Mucosa of rectum (tissue), 2 donors: ENCODE results near the gene BTBD1.
A peak's percentile ranks its signal among the peaks of the same experiment; 100 is the strongest.
"Not testable (repeated sequence)": the region's sequence is repeated elsewhere in the genome, so short reads cannot be mapped to it uniquely, and the experiment has no call there.

Source experiments
- H3K27ac ChIP-seq, 2 donors: one replicate each; pipeline ENCODE4 v1.7.0; 2013; ENCODE audit warnings: inconsistent platforms in 2 of 2, low read depth in 2 of 2, low read length in 2 of 2
- H3K27me3 ChIP-seq, 2 donors: one replicate each; pipeline ENCODE4 v1.7.0; 2013; ENCODE audit warnings: low read length in 2 of 2; ENCODE audit not compliant: control insufficient read depth in 2 of 2, insufficient read depth in 2 of 2
- H3K36me3 ChIP-seq, 2 donors: one replicate each; pipeline ENCODE4 v1.7.0; 2013; ENCODE audit warnings: low read length in 2 of 2; ENCODE audit not compliant: control insufficient read depth in 2 of 2, insufficient read depth in 2 of 2
- H3K4me1 ChIP-seq, 2 donors: one replicate each; pipeline ENCODE4 v1.7.0; 2013; ENCODE audit warnings: low read length in 2 of 2, mild to moderate bottlenecking in 1 of 2; ENCODE audit not compliant: control insufficient read depth in 2 of 2, insufficient read depth in 2 of 2
- H3K4me3 ChIP-seq, 2 donors: one replicate each; pipeline ENCODE4 v1.7.0; 2013; ENCODE audit warnings: low read length in 2 of 2
- H3K9ac ChIP-seq, 2 donors: one replicate each; pipeline ENCODE4 v1.7.0; 2013; ENCODE audit warnings: low read length in 2 of 2, low read depth in 1 of 2, mild to moderate bottlenecking in 1 of 2
- H3K9me3 ChIP-seq, 2 donors: one replicate each; pipeline ENCODE4 v1.7.0; 2013; ENCODE audit warnings: low read length in 2 of 2; ENCODE audit not compliant: control insufficient read depth in 2 of 2
- donor health status: healthy.
- donor health status: Normal muscosa, but diverticular disease.

BTBD1 gene

GRCh38 chr15:83081256-83082014, 14.4 kb upstream of the BTBD1 start:
- no peaks in the 10 kb centered on the region for H3K36me3 ChIP-seq
- H3K27me3 ChIP-seq, result peaks cover 0 to 4% of the 10 kb centered on the region in 2 donors
- H3K4me1 ChIP-seq, result no peaks in the 10 kb centered on the region
- H3K9ac ChIP-seq, result no peak overlapping the region
- H3K4me3 ChIP-seq, result no peak overlapping the region
- H3K27ac ChIP-seq, result no peak overlapping the region
- no peaks in the 10 kb centered on the region for H3K9me3 ChIP-seq

GRCh38 chr15:83078712-83079111, 11.7 kb upstream of the BTBD1 start:
- Histone ChIP-seq H3K27me3 (peaks cover 0 to 4% of the 10 kb centered on the region in 2 donors), H3K9ac (no peak overlapping the region), H3K9me3 (peaks cover 0 to 2% of the 10 kb centered on the region in 2 donors), H3K4me1 (no peaks in the 10 kb centered on the region), H3K4me3 (no peak overlapping the region), H3K27ac (no peak overlapping the region), H3K36me3 (no peaks in the 10 kb centered on the region)

GRCh38 chr15:83077491-83078230, 10.6 kb upstream of the BTBD1 start:
- no peaks in the 10 kb centered on the region for H3K36me3 ChIP-seq
- H3K9ac ChIP-seq, result no peak overlapping the region
- H3K4me1 ChIP-seq, result no peaks in the 10 kb centered on the region
- no peak overlapping the region for H3K27ac ChIP-seq
- H3K27me3 ChIP-seq, result peaks cover 0 to 4% of the 10 kb centered on the region in 2 donors
- no peak overlapping the region for H3K4me3 ChIP-seq
- H3K9me3 ChIP-seq, result peaks cover 0 to 5% of the 10 kb centered on the region in 2 donors

- H3K4me1 ChIP-seq, result peaks cover 9 to 10% of the 10 kb centered on the region in 2 donors
- H3K9me3 ChIP-seq, H3K4me3 ChIP-seq, H3K36me3 ChIP-seq, H3K27ac ChIP-seq, H3K9ac ChIP-seq, H3K27me3 ChIP-seq: not testable (repeated sequence)
Measured at GRCh38 chr15:83069211-83069642, 2.2 kb upstream of the BTBD1 start.

GRCh38 chr15:83068054-83068453, 1.0 kb upstream of the BTBD1 start:
- no peak overlapping the region for H3K4me3 ChIP-seq
- H3K9ac ChIP-seq, result no peak overlapping the region
- no peaks in the 10 kb centered on the region for H3K36me3 ChIP-seq
- H3K27me3 ChIP-seq, result no peaks in the 10 kb centered on the region
- no peaks in the 10 kb centered on the region for H3K9me3 ChIP-seq
- H3K4me1 ChIP-seq, result peaks cover 20 to 21% of the 10 kb centered on the region in 2 donors
- H3K27ac ChIP-seq, result no peak overlapping the region

DNA sequence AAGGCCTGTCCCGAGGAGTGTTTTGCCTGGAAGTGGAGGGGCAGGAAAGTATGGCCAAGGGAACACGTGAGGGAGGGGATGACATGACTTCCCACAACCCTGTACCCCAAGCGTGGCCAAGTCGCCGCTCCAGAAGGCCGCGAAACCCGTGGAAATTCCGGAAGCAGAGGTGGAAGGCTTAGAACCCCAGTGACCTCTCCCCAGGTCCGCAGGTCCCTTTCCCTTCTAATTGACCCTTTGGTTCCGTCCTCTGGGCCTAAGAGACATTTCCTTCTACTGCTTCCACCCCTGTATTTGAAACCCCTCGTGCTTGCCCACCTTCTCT, 548 bp upstream of the BTBD1 start:
- H3K27ac ChIP-seq, result peak overlapping the region; percentile 54 to 90
- H3K4me3 ChIP-seq, result peak overlapping the region; percentile 66 to 98
- H3K9me3 ChIP-seq, result no peaks in the 10 kb centered on the region
- H3K4me1 ChIP-seq, result peaks cover 20 to 24% of the 10 kb centered on the region in 2 donors
- H3K27me3 ChIP-seq, result no peaks in the 10 kb centered on the region
- H3K36me3 ChIP-seq, result no peaks in the 10 kb centered on the region
- H3K9ac ChIP-seq, result peak overlapping the region; percentile 44 to 56

DNA sequence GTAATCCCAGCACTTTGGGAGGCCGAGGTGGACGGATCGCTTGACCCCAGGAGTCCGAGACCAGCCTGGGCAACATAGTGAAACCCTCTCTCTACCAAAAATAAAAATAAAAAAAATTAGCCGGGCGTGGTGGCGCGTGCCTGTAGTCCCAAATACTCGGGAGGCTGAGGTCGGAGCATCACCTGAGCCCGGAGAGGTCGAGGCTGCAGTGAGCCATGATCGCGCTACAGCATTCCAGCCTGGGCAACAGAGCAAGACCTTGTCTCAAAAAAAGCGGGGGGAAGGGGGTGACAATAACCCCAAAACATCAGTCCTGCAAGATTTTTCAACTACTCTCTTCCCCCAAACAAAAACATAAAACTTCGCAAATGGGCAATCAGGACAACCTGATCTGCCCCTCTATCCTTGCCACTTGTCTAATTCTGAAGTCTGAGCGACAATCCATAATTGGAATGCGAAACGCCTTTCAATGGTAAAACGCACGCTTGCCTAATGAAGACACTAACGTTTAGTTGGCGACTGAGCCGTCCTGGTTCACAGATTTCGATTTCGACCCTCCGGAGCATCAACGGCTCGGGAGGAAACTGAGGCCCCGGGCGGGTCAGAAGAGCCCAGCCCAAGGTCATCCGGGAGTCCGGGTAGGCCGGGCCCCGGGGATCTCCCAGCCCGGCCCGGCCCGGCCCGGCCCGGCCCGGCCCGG, 868 bp downstream of the BTBD1 start:
- Histone ChIP-seq H3K9ac (peak overlapping the region; percentile 72 to 87), H3K27ac (peak overlapping the region; percentile 86 to 90), H3K4me3 (peak overlapping the region; percentile 66 to 98), H3K36me3 (peaks cover 0 to 2% of the 10 kb centered on the region in 2 donors), H3K4me1 (peaks cover 25 to 38% of the 10 kb centered on the region in 2 donors), H3K9me3 (no peaks in the 10 kb centered on the region), H3K27me3 (no peaks in the 10 kb centered on the region)

DNA sequence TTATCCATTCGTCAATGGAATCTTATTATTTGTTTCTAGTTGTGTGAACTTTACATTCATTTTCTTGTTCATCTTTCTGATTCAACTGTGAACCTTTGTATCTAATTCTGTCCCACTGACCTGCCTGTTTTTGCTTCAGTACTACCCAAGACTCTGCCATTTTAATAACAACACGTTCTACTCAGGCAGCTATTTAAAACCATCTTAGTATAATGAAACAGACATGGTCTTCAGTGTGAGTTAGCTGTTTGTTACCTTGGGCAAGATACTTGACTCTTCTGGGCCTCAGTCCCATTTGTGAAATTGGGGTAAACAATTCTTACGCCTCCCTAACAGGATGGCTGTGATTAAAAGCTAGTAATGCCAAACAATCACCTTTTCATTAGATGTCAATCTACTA, 1.6 kb downstream of the BTBD1 start:
- H3K27ac ChIP-seq, result no peak overlapping the region
- H3K36me3 ChIP-seq, result peaks cover 0 to 2% of the 10 kb centered on the region in 2 donors
- no peaks in the 10 kb centered on the region for H3K9me3 ChIP-seq
- H3K4me3 ChIP-seq, result peak overlapping the region; percentile 66 to 98
- H3K4me1 ChIP-seq, result peaks cover 25 to 39% of the 10 kb centered on the region in 2 donors
- H3K9ac ChIP-seq, result peak overlapping the region; percentile 72 to 87
- no peaks in the 10 kb centered on the region for H3K27me3 ChIP-seq

DNA sequence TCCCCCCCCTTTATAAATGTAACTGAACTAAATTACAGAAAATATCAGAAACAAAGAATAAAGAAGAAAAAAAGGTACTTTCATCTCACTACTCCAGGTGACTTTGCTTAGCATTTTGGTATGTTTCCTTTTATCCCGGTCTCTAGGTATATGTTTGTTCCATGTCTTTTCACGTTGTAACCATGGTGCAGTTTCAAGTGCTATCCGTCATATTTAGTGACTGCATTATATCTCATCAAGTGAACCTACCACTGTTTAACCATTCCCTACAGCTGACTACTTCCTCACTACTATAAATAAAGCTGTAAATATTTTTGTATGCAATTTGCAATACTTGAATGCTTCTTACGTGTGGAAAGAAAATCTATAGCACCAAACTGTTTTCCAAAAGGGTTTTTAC, 2.2 kb downstream of the BTBD1 start:
- Histone ChIP-seq H3K9me3 (no peaks in the 10 kb centered on the region), H3K4me3 (peak overlapping the region; percentile 66 to 98), H3K27ac (no peak overlapping the region), H3K9ac (peak overlapping the region in 1 of 2 donors; percentile 72), H3K36me3 (peaks cover 0 to 2% of the 10 kb centered on the region in 2 donors), H3K4me1 (peaks cover 25 to 39% of the 10 kb centered on the region in 2 donors), H3K27me3 (no peaks in the 10 kb centered on the region)

DNA sequence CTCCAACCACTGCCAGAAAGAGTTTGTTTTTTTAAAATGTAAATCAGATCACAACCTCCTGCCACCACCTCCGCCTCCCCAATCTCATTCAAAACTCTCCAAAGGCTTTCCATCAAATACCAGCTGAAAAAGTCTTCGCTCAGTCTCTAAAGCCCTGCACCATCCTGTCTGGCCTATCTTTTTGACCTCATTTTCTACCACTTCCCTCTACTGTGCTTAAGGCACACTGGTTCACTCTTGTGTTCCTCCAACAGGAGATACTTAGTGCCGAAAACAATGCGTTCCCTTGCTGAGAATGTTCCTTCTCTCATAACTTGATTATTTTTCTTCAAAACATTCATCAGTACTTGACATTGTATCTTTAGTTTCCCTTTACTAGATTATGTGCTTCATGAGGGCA, 3.5 kb downstream of the BTBD1 start:
- peaks cover 0 to 2% of the 10 kb centered on the region in 2 donors for H3K36me3 ChIP-seq
- H3K9me3 ChIP-seq, result no peaks in the 10 kb centered on the region
- H3K4me3 ChIP-seq, result peak overlapping the region in 1 of 2 donors; percentile 16
- peaks cover 25 to 39% of the 10 kb centered on the region in 2 donors for H3K4me1 ChIP-seq
- no peak overlapping the region for H3K9ac ChIP-seq
- H3K27me3 ChIP-seq, result no peaks in the 10 kb centered on the region
- H3K27ac ChIP-seq, result peak overlapping the region in 1 of 2 donors; percentile 19
